GM10847 (cell line): Measurements from ENCODE around the gene SLC6A9.

Experiments used
- POLR2A ChIP-seq: IDR thresholded peaks from 2 replicates; pipeline ENCODE4 v1.6.1; 2011; ENCODE audit not compliant: insufficient read length; ENCODE audit errors: extremely low read depth

SLC6A9 gene

DNA sequence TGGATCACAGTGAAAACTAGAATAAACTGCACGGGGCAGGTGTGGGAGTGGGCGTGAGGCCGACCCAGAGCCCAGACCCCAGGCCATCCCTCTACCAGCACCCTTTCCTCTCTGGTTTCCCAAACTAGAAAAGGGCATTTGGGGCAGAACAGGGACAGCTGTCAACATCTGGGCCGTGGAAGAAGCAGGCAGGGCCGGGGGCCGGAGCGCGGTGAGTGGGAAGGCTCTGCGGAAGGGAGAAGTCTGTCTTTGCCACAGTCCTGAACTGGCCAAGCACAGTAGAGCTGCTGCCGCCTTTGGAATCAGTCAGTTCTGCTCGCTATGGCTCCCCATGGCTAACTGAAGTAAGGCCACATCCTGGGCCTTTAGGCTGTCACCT is 33.3 kb downstream of the SLC6A9 start:
- no peak for TF ChIP-seq POLR2A

DNA sequence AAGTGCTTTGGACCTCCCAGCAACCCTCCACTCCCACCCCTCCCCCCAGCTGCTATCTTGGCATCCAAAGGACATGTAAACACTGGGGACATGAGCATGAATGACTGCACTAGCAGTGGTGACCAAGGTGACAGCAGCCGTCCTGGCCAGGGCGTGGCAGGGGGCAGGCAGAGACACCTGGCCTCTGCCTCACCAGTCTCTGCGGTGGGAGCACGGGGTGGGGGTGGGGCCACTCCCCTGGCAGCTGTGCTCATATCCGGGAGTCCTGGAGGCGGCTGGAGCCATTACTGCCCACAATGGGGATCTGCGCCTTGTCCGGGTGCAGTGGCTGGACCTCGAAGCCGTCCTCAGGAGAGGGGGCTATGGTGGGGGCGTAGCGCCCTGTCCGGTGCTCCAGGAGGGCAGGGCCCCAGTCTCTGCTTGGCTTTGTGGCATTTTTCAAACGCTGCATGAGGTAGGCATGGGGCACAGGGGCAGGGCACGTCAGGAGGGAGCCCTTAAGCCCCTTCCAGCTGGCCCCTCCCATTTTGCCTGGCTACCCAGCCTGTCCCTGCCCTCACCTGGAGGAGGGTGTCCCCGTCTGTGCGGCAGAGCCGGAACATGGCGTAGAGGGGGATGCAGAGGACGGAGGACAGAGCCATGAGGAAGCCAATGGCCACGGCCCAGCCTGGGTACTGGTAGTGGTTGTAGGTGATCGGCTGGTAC is 33.8 kb downstream of the SLC6A9 start:
- TF ChIP-seq POLR2A, result no peak

DNA sequence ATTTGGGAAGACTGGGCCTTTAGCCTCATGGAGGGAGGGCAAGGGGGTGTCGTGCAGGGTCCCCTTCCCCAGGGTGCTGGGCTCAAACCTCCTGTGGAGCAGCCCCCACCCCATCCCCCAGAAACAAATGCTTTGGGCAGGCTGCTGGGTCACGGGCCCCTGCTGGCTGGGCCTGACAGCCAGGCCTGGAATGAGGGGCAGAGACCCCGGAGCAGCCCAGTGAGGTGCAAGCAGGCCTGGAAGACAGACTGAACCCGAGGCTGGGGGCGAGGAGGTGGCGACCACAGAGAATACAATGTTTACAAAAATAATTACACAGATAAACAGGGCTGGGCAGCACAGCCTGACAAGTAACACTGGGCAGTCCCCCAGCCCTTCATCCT is 34.5 kb downstream of the SLC6A9 start:
- no peak for TF ChIP-seq POLR2A

DNA sequence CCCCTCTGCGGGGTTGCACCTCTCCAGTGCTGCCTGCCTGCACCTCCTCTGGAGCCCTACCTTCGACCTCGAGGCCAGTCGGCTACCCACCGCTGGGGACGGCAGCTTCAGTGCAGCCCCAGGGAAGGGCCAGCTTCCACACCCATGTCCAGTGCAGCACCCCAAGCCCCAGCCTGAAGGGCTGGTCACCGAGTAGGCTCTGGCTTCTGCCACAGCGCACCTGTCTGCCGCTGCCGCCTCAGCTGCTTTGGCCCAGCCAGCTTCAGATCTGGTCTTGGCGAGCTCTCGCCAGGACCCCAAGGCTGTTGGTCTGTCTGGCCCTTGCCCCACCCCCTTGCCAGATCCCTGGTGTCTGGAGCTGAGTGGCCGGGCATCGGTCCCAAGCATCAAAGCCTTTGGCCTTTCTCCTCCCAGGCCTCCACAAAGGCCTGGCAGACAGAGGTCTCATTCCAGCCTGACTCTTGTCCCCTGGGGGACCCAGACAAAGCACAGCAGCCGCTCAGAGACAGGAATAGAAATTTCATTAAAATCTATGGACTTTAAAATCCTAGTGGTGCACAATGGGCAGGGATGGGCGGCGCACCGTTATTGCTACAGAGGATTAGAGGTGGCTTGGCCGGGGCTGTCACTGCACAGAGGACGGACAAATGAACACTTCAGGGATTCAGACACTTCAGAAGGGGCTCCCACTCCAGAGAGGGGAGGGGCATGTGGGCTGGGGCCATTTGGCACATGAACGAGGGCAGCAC is 35.1 kb downstream of the SLC6A9 start:
- TF ChIP-seq POLR2A, result no peak

DNA sequence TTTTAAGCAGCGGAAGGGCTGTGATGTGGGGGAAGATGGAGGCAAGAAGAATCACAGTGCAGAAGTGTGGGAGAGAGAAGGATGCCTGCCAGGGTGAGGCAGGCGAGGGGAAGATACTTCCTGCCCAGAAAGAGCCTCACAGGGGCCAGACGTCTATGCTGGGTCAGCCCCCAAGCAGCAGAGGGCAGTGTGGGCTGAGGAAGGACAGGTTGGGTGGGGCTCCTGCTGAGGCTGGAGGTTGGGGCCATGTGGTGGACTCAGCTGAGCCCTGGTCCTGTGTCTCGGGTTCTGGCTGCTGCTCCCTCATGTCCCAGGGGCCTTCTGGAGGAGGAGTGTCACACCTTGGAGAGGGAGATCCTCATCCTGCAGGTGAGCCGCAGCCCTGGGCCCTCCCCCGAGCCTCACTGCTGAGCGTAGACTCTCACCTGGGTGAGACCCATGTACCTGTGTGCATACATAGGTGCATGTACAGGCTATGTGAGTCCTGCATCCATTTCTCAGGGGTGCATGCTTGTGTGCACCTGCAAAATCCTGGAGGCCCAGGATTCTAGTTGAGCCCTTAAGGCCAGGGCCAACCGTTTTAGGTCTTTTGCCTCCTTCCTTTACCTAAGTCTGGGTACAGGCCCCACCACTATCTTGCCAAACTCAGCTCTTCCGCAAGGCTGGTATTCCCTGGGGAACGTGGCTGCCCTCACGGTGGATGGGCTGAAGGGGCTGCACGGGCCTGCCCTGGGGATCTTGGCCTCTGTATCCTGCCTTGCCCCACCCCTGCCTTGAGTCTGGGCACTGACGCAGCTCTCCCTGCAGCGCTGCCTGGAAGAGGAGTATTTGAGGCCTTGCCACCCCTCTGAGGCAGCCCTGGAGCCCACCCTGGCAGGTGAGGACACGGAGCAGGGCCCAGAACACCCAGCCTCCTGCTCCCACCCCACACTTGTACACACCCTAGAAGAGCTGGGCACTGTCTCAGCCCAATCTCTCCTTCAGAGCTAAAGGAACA is 36.2 kb downstream of the SLC6A9 start:
- no peak for TF ChIP-seq POLR2A

- no peak for TF ChIP-seq POLR2A
These were observed 37.2 kb downstream of the SLC6A9 start for GRCh38 chr1:43994071-43994470.

DNA sequence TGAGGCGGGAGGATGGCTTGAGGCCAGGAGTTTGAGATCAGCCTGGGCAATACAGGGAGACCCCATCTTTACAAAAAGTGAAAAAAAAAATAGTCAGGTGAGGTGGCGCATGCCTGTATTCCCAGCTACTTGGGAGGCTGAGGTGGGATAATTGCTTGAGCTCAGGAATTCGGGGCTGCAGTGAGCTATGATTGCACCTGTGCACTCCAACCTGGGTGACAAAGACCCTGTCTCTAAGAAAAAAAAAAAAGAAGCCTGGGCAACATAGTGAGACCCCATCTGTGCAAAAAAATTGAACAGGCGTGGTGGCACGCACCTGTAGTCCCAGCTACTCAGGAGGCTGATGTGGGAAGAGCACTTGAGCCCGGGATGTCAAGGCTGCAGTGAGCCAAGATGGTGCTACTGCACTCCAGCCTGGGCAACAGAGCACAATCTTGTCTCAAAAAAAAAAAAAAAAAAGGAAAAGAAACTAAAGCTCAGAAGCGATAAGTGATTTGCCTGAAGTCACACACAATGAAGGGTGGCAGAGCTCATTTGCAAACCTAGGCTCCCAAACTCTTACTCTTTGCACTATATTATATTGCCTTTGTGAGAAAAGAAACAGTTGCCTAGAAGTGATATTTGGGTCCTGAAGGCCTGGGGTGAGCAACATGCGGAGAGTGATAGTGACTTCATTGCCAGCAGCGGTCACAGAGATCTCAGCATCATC is 37.9 kb downstream of the SLC6A9 start:
- TF ChIP-seq POLR2A, result no peak

DNA sequence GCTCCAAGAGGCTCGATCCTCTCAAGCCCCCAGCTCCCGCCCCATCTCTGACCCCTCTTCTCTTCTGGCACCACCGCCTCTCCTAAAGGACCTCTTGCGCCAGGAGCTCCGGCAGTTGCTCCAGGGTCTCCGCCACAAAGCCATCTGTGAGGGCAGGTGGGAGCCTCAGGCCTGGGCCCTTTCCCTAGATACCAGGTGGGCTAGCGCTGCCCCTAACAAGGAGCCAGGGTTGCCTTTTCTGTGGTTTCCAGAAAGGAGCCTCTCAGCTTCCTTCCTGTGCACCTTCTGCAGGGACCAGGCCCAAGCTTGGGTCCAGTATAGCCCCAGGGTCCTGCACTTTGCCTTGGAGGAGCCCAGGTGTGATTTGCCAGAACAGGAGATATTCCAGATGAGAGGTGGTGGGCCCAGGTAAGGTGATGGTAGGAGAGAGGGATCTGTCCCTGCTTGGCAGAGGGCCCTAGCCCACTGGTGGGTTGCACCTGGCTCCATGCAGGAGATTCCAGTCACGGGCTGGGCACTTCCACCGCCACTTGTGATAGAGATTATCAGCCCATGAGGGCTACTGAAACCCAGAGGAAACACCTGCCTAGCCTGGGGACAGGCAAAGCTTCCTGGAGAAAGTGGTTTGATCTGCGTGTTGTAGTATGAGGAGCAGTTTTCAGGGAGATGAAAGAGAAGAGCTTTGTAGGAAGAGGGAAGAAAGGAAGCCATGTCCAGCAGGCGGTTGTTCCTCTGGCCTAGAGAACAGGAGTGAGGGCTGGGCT is 38.8 kb downstream of the SLC6A9 start:
- TF ChIP-seq POLR2A, result no peak

- TF ChIP-seq POLR2A, result no peak
These were observed 39.6 kb downstream of the SLC6A9 start, which contains the start of gene CCDC24 for GRCh38 chr1:43991476-43992231. CCDC24 (plus strand) TSS chr1:43991599; CDS start chr1:43991879, 280 bp downstream.

- no peak for TF ChIP-seq POLR2A
These were observed 40.1 kb downstream of the SLC6A9 start for GRCh38 chr1:43991200-43991475.

- TF ChIP-seq POLR2A, result no peak
These were observed 40.7 kb downstream of the SLC6A9 start for GRCh38 chr1:43990271-43991199.

DNA sequence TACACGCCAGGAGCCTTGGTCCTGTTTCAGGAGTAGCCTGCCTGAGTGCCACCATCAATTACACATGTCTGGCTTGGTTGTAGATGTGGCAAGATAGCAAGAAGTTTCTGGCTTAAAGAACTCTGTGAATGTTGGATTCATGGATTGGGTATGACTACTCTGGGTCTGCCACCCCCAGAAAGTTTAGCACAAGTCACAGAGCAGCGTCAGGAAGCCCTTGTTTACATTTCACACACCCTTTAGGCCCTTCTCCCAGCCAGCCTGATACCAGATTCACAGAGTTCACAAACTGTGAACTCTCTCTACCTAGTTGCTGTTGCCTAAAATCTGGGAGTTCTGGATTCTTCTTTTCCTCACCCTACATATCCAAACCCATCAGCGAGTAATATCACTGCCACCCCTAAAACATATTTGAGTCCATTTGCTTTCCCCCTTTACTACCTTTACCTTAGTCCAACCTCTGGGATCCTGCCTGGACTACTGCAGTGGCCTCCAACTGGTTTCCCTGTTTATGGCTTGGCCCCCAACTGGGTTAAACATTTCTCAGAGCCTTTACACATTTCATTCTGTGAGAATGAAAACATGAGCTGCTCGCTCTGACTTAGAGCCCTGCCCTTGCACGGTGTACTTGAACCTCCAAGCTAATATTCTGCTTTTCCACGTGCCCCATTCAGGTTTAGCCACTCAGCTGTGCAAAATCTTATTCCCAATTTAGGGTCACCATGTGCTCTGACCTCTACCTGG is 43.9 kb downstream of the SLC6A9 start:
- TF ChIP-seq POLR2A, result no peak

DNA sequence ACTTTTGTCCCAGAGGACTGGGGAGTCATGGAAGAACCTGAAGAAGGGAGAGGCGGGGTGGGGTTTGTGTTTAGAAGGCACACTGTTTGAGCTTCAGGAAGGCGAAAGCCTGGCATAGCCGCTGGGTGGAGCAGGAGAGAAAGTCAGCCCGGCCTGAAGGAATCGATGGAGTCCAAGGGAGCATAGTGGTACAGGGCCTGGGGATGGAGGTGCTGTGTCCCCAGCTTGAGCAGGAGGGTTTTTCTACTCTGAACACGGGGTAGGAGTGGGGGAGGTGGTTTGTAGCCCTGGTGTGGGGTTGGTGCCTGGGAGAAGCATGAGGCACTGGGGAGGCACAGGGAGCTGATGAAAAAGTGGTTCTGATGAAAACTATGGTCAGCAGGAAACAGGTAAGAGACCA is 44.5 kb downstream of the SLC6A9 start:
- no peak for TF ChIP-seq POLR2A
